IPS DF 6.9 (cell line): Measurements from ENCODE around the gene KCNIP1.

ENCODE experiments used
- DNase-seq: peaks from one replicate; pipeline ENCODE4 v3.0.0-alpha.2; 2013; ENCODE audit warnings: low read depth, low spot score
- H3K27ac ChIP-seq: one replicate; pipeline ENCODE4 v1.5.1; 2013; ENCODE audit warnings: low read length, control low read depth
- H3K27me3 ChIP-seq: 2 replicates; pipeline ENCODE4 v1.6.1; 2013; ENCODE audit warnings: mild to moderate bottlenecking, low read length; ENCODE audit not compliant: control insufficient read depth, insufficient read depth
- H3K36me3 ChIP-seq: 2 replicates; pipeline ENCODE4 v1.6.1; 2013; ENCODE audit warnings: low read length; ENCODE audit not compliant: control insufficient read depth, insufficient read depth
- H3K4me1 ChIP-seq: 2 replicates; pipeline ENCODE4 v1.6.1; 2013; ENCODE audit warnings: low read length; ENCODE audit not compliant: control insufficient read depth, insufficient read depth
- H3K4me3 ChIP-seq: 2 replicates; pipeline ENCODE4 v1.5.1; 2013; ENCODE audit warnings: mild to moderate bottlenecking, low read length
- H3K9me3 ChIP-seq: 2 replicates; pipeline ENCODE4 v1.6.1; 2013; ENCODE audit warnings: low read length, inconsistent platforms; ENCODE audit not compliant: control insufficient read depth, insufficient read depth
- WGBS: extraction: QIAGEN DNeasy Blood & Tissue Kit; methylation state at CpG from one replicate; pipeline ENCODE4 v1.1.7; 2013; ENCODE audit warnings: mixed read lengths, missing lambda C conversion rate; ENCODE audit not compliant: insufficient read length, insufficient coverage; 5-methylcytosine and 5-hydroxymethylcytosine counted together

Gene KCNIP1

GRCh38 chr5:170769898-170770416, 266.1 kb downstream of the KCNIP1 start:
- H3K4me1 ChIP-seq, result peaks cover 5% of the 10 kb centered on the region; the same call in 1 of the 2 replicates
- no peak for DNase-seq
- no peaks in the 10 kb centered on the region for H3K27me3 ChIP-seq
- H3K36me3 ChIP-seq, result no peaks in the 10 kb centered on the region
- no peak overlapping the region for H3K4me3 ChIP-seq
- H3K9me3 ChIP-seq, result no peaks in the 10 kb centered on the region
- no peak overlapping the region for H3K27ac ChIP-seq
- WGBS, result no CpG with 5 or more reads among the region's 5 CpGs

- peaks cover 5% of the 10 kb centered on the region; the same call in 1 of the 2 replicates for H3K4me1 ChIP-seq
- DNase-seq, result no peak
- no peaks in the 10 kb centered on the region for H3K27me3 ChIP-seq
- H3K36me3 ChIP-seq, result no peaks in the 10 kb centered on the region
- no peak overlapping the region for H3K27ac ChIP-seq
- H3K4me3 ChIP-seq, result no peak overlapping the region
- WGBS, result no CpG with 5 or more reads among the region's 15 CpGs
- H3K9me3 ChIP-seq, result no peaks in the 10 kb centered on the region
Observed at GRCh38 chr5:170771496-170771895, 267.7 kb downstream of the KCNIP1 start.

GRCh38 chr5:170773024-170773985, 269.5 kb downstream of the KCNIP1 start:
- Histone ChIP-seq H3K4me1 (0 out of 2 replicates have a peak, but pooled peaks cover 4% of the 10 kb centered on the region), H3K4me3 (no peak overlapping the region), H3K36me3 (no peaks in the 10 kb centered on the region), H3K27ac (no peak overlapping the region), H3K9me3 (no peaks in the 10 kb centered on the region), H3K27me3 (no peaks in the 10 kb centered on the region)
- DNase-seq, result no peak
- WGBS, result no CpG with 5 or more reads among the region's 12 CpGs

GRCh38 chr5:170774831-170775230, 271.0 kb downstream of the KCNIP1 start:
- H3K9me3 ChIP-seq, result no peaks in the 10 kb centered on the region
- WGBS, result no CpG with 5 or more reads among the region's 5 CpGs
- no peaks in the 10 kb centered on the region for H3K36me3 ChIP-seq

GRCh38 chr5:170781946-170782345, 278.1 kb downstream of the KCNIP1 start:
- Histone ChIP-seq H3K9me3 (no peaks in the 10 kb centered on the region), H3K27me3 (no peaks in the 10 kb centered on the region), H3K4me1 (no peaks in the 10 kb centered on the region), H3K36me3 (no peaks in the 10 kb centered on the region), H3K4me3 (no peak overlapping the region), H3K27ac (no peak overlapping the region)
- no peak for DNase-seq
- no CpG with 5 or more reads among the region's 1 CpG for WGBS

More at GRCh38 chr5:170774831-170775230, 271.0 kb downstream of the KCNIP1 start:
- H3K4me3 ChIP-seq, result no peak overlapping the region
- no peaks in the 10 kb centered on the region for H3K27me3 ChIP-seq
- DNase-seq, result no peak
- H3K4me1 ChIP-seq, result 0 out of 2 replicates have a peak, but pooled peaks cover 2% of the 10 kb centered on the region
- H3K27ac ChIP-seq, result no peak overlapping the region

- no peaks in the 10 kb centered on the region for H3K27me3 ChIP-seq
- no peak overlapping the region for H3K4me3 ChIP-seq
- DNase-seq, result no peak
- H3K9me3 ChIP-seq, result no peaks in the 10 kb centered on the region
- no peak overlapping the region for H3K27ac ChIP-seq
- no peaks in the 10 kb centered on the region for H3K36me3 ChIP-seq
- no peaks in the 10 kb centered on the region for H3K4me1 ChIP-seq
- WGBS, result no CpG with 5 or more reads among the region's 6 CpGs
Observed at GRCh38 chr5:170782438-170782837, 278.6 kb downstream of the KCNIP1 start.

GRCh38 chr5:170783498-170784247, 279.9 kb downstream of the KCNIP1 start, which contains the start of gene GABRP:
GABRP (plus strand) TSS chr5:170783725; CDS start chr5:170788616, 4,891 bp downstream.
- no CpG with 5 or more reads among the region's 14 CpGs for WGBS
- no peak within 1 kb of the TSS for H3K27ac ChIP-seq
- no peaks in the 10 kb centered on the region for H3K4me1 ChIP-seq
- no peaks in the 10 kb centered on the region for H3K27me3 ChIP-seq
- no peak for DNase-seq
- no peaks in the 10 kb centered on the region for H3K9me3 ChIP-seq
- H3K36me3 ChIP-seq, result no peaks in the 10 kb centered on the region
- no peak within 1 kb of the TSS for H3K4me3 ChIP-seq

- Histone ChIP-seq H3K9me3 (no peaks in the 10 kb centered on the region), H3K4me3 (no peak overlapping the region), H3K27ac (no peak overlapping the region), H3K36me3 (no peaks in the 10 kb centered on the region), H3K27me3 (no peaks in the 10 kb centered on the region), H3K4me1 (no peaks in the 10 kb centered on the region)
- DNase-seq, result no peak
- WGBS, result no CpG with 5 or more reads among the region's 3 CpGs
Observed at GRCh38 chr5:170785416-170785815, 281.6 kb downstream of the KCNIP1 start.
